Astrocyte (in vitro differentiated cells and primary cell): Measurements from ENCODE around the gene DQX1.

Source experiments
- EZH2 ChIP-seq: IDR thresholded peaks from 2 replicates; pipeline ENCODE4 v1.6.1; 2012; ENCODE audit warnings: mild to moderate bottlenecking, low read length, inconsistent platforms; ENCODE audit not compliant: insufficient read depth
- TF ChIP-seq, protein P1 (sequence below): IDR thresholded peaks from 2 replicates; pipeline ENCODE4 v1.5.1; 2011; ENCODE audit warnings: low read depth, mild to moderate bottlenecking, inconsistent platforms, low read length, moderate library complexity; ENCODE audit not compliant: insufficient read depth

- TF ChIP-seq, protein P1, sequence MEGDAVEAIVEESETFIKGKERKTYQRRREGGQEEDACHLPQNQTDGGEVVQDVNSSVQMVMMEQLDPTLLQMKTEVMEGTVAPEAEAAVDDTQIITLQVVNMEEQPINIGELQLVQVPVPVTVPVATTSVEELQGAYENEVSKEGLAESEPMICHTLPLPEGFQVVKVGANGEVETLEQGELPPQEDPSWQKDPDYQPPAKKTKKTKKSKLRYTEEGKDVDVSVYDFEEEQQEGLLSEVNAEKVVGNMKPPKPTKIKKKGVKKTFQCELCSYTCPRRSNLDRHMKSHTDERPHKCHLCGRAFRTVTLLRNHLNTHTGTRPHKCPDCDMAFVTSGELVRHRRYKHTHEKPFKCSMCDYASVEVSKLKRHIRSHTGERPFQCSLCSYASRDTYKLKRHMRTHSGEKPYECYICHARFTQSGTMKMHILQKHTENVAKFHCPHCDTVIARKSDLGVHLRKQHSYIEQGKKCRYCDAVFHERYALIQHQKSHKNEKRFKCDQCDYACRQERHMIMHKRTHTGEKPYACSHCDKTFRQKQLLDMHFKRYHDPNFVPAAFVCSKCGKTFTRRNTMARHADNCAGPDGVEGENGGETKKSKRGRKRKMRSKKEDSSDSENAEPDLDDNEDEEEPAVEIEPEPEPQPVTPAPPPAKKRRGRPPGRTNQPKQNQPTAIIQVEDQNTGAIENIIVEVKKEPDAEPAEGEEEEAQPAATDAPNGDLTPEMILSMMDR: no peak
- no peak for TF ChIP-seq EZH2
These were observed 54.5 kb downstream of the DQX1 start for GRCh38 chr2:74471332-74472065.
